AG09319 (cell line): ENCODE data around the gene SKIL.

Experiments
- DNase-seq: peaks from one replicate; pipeline ENCODE4 v3.0.0-alpha.2; 2010; ENCODE audit warnings: low read depth; ENCODE audit errors: extremely low read depth
- TF ChIP-seq, protein P1 (sequence below): IDR thresholded peaks from 2 replicates; pipeline ENCODE4 v1.5.1; 2011; ENCODE audit warnings: low read depth, mild to moderate bottlenecking, inconsistent platforms, low read length, moderate library complexity

The SKIL gene, protein sequence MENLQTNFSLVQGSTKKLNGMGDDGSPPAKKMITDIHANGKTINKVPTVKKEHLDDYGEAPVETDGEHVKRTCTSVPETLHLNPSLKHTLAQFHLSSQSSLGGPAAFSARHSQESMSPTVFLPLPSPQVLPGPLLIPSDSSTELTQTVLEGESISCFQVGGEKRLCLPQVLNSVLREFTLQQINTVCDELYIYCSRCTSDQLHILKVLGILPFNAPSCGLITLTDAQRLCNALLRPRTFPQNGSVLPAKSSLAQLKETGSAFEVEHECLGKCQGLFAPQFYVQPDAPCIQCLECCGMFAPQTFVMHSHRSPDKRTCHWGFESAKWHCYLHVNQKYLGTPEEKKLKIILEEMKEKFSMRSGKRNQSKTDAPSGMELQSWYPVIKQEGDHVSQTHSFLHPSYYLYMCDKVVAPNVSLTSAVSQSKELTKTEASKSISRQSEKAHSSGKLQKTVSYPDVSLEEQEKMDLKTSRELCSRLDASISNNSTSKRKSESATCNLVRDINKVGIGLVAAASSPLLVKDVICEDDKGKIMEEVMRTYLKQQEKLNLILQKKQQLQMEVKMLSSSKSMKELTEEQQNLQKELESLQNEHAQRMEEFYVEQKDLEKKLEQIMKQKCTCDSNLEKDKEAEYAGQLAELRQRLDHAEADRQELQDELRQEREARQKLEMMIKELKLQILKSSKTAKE

DNA sequence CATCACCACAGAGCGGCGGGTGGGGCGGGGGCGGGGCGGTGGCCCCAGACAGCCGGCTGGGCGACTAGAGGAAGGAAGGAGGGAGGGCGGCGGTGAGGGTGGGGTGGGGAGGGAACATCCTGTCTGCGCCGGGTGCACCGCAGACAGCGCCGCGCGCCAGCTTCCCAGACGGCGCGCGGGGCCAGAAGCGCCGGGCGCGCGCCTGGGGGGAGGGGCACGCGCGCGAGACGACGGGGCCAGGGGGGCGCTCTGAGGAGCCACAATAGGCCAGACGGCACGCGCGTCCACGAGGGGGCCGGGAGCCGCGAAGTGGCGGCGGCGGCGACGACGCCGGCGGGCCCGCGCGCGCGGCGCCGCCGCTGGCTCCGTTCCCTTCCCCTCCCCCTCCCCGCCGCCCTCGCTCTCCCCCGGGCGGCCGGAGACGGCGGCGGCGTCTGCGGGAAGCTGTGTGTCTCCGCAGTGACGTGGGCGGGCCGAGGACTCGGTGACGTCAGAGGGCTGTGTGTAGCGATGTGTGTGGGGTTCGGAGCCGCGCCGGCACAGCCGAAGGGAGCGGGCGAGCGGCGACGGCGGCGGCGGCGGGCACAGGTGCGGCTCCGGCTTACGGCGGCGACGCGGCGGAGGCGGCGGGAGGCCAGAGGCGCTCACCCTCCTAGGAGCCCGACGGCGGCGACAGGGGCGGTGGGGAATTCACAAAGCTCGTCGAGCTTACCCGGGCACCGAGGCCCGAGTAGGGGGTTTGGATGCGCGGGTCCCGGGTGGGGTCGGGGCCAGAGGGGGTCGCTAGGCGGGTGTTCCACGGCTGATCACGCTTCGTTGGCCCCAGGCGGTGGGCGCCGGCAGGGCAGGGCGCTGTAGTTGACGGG is at the start of gene SKIL:
TSS of gene SKIL (plus strand) at position 540 of the 866 bp plus-strand sequence. CDS start 2,617 bp downstream, outside the sequence.
- DNase-seq: peak; percentile 92
- TF ChIP-seq, protein P1, sequence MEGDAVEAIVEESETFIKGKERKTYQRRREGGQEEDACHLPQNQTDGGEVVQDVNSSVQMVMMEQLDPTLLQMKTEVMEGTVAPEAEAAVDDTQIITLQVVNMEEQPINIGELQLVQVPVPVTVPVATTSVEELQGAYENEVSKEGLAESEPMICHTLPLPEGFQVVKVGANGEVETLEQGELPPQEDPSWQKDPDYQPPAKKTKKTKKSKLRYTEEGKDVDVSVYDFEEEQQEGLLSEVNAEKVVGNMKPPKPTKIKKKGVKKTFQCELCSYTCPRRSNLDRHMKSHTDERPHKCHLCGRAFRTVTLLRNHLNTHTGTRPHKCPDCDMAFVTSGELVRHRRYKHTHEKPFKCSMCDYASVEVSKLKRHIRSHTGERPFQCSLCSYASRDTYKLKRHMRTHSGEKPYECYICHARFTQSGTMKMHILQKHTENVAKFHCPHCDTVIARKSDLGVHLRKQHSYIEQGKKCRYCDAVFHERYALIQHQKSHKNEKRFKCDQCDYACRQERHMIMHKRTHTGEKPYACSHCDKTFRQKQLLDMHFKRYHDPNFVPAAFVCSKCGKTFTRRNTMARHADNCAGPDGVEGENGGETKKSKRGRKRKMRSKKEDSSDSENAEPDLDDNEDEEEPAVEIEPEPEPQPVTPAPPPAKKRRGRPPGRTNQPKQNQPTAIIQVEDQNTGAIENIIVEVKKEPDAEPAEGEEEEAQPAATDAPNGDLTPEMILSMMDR: no peak; the same call in 1 of the 2 replicates

DNA sequence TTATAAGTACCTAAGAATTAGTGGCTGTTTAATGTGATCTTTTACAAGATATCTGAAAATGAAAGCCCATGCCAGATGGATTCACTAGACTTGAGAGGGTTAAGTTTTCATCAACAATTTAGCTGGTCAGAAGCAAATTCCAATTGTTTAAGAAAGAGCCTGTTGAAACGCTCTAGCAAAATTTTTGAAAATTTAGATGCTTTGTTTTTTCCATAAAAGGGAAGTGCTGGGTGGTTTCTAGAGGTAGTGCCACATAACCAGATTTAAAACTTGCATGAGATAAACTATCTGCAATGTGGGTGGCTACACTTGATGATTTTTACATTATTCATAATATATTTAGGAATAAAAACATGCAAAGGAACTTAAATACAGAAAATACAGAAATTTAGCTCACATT is 48.5 kb upstream of the SKIL start:
- TF ChIP-seq, protein P1: no peak
- no peak for DNase-seq

GRCh38 chr3:170317954-170318353 is 39.6 kb upstream of the SKIL start:
- TF ChIP-seq, protein P1: no peak
- DNase-seq: no peak

DNA sequence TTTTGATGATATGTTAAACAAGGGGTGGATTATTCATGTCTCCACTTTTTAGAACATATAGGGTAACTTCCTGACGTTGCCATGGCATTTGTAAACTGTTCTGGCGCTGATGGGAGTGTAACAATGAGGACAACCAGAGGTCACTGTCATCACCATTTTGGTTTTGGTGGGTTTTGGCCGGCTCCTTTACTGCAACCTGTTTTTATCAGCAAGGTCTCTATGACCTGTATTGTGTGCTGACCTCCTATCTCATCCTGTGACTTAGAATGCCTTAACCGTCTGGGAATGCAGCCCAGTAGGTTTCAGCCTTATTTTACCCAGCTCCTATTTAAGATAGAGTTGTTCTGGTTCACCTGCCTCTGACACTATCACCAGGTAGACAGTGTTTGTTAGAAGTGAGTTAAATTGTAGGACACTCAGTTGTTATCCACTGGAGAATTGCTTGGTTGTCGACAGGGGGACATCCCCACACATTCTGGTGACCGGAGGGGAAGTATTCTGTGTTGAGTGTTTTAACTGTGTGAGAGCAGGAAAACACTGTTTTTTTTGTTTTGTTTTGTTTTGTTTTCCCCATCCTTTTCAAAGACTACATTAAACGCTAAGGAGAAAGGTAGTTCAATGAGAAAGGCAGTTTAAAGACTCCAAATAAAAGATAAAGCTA is 36.9 kb upstream of the SKIL start:
- TF ChIP-seq, protein P1: no peak
- DNase-seq: no peak

DNA sequence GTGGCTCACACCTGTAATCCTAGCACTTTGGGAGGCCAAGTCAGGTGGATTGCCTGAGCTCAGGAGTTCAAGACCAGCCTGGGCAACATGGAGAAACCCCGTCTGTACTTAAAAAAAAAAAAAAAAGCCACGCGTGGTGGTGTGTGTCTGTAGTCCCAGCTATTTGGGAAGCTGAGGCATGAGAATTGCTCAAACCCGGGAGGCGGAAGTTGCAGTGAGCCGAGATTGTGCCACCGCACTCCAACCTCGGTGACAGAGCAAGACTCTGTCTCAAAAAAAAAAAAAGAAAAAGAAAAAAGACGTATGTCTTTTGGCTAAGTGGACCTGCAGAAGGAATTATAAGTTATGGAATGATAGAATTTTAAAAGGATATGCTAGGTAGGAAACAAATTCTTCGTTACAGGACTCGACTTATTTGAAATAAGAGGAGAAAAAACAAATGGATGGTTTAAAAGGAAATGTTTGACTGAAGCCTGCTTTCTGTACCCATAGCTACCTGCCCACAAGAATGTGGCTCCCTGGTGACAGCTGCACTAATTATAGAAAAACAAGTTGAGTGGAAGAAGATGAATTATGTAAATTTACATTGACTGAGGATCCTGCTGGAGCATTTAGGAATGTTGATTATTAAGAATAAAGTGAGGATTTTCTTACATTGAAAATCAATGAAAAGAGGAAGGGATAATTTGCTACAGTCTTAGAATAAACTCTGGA is 36.0 kb upstream of the SKIL start:
- TF ChIP-seq, protein P1: no peak

DNA sequence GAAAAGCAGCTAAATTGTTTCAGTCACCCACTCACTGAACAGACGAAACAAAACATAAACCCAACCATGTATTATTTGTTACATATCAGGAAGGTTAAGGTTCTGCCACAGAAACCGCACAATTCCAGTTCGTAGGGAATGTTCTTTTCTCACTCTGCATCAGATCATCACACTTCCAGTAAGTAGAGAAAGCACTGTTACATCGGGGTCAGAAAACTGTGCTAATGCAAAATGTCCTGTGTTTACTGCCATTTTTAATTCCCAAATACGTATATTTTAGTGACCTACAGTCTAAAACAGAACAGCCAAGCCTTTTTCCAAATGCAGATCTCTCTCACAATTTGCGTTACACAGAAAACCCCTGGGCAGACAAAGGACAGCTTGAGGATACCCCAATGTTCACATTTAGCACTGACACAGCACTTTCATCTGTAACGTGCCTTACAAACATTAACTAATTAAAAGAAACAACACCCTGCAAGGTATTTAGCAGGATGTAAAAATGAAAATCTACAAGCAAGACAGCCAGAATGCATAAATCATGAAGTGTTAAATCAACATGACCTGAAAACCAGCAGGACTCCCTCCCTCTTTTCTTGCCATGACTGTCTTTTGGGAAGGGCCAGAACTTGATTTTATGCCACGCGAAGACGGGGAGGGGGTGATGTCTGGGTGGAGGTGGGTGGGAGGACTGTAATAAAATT is 34.8 kb upstream of the SKIL start:
- DNase-seq: no peak

More for the DNA sequence above, 36.0 kb upstream of the SKIL start:
- no peak for DNase-seq

More for the DNA sequence above, 34.8 kb upstream of the SKIL start:
- TF ChIP-seq, protein P1: no peak
